CD1c-positive myeloid dendritic cell (primary cell): Measurements from ENCODE around the gene H2AZ2.
"Not testable (repeated sequence)": the region's sequence is repeated elsewhere in the genome, so short reads cannot be mapped to it uniquely, and the experiment has no call there.

Experiments used
- DNase-seq: peaks from one replicate; pipeline ENCODE4 v3.0.0-alpha.2; 2016; ENCODE audit errors: extremely low spot score

The H2AZ2 gene

DNA sequence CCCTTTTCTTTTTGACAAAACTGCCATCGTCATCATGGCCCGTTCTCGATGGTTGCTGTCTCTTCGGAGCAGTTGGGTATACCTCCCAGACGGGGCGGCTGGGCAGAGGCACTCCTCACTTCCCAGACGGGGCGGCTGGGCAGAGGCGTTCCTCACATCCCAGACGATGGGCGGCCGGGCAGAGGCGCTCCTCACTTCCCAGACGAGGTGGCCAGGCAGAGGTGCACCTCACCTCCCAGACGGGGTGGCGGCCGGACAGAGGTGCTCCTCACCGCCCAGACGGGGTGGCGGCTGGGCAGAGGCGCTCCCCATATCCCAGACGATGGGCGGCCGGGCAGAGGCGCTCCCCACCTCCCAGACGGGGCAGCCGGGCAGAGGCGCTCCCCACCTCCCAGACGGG lies 22.9 kb upstream of the H2AZ2 start:
- not testable (repeated sequence) for DNase-seq

DNA sequence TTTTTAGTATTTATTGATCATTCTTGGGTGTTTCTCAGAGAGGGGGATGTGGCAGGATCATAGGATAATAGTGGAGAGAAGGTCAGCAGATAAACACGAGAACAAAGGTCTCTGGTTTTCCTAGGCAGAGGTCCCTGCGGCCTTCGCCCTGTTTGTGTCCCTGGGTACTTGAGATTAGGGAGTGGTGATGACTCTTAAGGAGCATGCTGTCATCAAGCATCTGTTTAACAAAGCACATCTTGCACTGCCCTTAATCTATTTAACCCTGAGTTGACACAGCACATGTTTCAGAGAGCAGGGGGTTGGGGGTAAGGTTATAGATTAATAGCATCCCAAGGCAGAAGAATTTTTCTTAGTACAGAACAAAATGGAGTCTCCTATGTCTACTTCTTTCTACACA lies 22.4 kb upstream of the H2AZ2 start:
- DNase-seq, result not testable (repeated sequence)

- no peak for DNase-seq
Observed at GRCh38 chr7:44867073-44867995, 19.4 kb upstream of the H2AZ2 start.

- not testable (repeated sequence) for DNase-seq
Observed at GRCh38 chr7:44861949-44862348, 14.1 kb upstream of the H2AZ2 start.

GRCh38 chr7:44858161-44858560 lies 10.3 kb upstream of the H2AZ2 start:
- DNase-seq, result no peak

DNA sequence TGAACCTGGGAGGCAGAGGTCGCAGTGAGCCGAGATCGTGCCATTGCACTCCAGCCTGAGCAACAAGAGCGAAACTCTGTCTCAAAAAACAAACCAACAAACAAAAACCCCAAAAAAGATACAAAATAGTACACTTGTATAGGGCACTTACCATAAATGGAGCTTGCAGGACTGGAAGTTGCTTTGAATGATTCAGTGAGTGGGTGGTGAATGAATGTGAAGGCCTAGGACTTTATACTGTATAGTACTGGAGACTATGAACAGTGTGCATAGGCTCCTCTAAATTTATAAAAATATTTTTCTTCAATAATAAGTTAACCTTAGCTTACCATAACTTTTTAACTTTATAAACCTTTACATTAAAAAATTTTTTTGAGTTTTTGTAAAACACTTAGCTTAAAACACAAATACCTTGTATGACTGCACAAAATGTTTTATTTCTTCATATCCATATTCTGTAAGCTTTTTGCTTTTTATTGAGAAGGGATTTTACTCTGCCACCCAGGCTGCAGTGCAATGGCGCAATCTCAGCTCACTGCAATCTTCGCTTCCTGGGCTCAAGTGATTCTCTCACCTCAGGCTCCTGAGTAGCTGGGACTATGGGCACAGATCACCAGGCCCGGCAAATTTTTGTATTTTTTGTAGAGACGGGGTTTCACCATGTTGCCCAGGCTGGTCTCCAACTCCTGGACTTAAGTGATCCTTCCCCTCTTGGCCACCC lies 6.9 kb upstream of the H2AZ2 start:
- no peak for DNase-seq

GRCh38 chr7:44853391-44853790 lies 5.5 kb upstream of the H2AZ2 start:
- no peak for DNase-seq

DNA sequence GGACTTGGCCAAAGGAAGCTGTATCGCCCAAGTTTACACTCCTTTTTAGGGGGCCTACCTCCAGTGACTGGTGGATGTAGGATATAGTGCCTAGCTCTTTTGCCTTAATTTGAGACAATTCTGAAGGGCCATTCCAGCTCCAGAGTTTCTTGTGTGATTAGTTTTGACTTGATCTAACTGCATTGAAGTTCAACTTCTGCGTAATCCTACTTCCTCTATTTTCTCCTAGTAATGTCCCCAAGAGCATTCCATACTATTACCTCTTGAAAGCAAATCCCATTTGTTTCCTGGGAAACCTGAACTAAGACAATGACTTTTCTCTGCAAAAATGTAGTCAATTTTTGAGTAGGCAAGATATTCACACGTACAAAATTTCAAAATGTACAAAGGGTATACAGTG lies 4.7 kb upstream of the H2AZ2 start:
- DNase-seq, result peak; percentile 35

- peak; percentile 52 for DNase-seq
Observed at GRCh38 chr7:44849885-44850544, 2.1 kb upstream of the H2AZ2 start.

- no peak for DNase-seq
Observed at GRCh38 chr7:44849259-44849884, 1.5 kb upstream of the H2AZ2 start.

DNA sequence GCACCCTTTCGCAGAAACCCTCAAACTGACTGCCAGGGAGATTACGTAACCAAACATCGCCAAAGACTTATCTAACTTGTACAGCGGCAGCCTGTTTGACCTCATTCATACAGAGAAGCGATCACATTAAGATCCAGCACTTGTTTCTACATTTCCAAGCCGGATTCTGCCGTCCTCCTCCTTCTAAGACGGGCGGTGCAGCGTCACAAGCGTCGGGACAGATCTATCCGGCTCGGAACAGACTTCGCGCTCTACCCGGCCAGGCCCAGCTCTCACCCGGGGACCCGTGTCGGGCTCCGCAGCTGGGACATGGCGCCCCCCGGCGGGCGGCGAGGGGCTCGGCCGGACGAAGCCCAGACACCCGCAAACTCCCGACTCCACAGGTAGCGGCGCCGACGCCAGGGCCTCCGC lies 373 bp downstream of the H2AZ2 start:
- DNase-seq, result peak; percentile 90

DNA sequence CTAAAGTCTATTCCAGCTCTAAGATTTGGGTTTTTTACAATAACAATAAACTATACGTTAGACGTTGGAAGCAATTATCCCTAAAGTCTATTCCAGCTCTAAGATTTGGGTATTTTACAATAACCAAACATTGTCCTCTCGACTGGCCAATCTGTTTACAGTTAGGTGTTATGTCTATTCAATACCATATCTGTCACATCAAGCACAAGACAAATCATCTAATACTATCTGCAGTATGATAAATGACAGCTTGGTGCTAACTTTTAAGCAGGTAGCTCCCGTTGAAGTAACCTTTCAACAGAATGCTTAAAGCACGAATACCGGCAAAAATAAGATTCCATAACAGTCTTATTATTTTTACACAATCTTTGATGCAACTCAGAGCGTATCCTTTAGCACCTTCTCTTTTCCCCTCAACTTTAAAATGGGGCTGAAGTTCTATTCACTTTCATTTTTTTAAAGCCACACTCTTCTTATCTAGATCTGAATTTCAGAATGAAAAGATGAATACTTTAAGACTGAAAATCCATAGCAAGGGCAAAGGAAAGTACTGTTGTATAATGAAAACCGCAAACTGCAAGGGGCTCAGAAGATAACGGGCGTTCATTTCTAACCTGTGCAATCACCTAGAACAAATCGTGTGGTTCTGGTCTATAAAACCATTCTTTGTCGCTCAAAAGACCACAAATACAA lies 925 bp downstream of the H2AZ2 start:
- DNase-seq, result no peak

DNA sequence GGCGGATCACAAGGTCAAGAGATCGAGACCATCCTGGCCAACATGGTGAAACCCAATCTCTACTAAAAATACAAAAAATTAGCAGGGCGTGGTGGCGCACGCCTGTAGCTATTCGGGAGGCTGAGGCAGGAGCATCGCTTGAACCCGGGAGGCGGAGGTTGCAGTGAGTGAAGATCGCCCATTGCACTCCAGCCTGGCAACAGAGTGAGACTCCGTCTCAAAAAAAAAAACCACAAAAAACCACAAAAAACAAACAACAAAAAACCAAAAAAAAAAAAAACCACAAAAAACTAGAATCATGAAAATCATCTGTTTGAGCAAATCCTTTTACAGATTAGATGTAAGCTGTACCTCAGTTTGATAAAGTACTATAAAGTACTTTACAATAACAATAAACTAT lies 1.5 kb downstream of the H2AZ2 start:
- not testable (repeated sequence) for DNase-seq

GRCh38 chr7:44845451-44845850 lies 2.4 kb downstream of the H2AZ2 start:
- peak; percentile 68 for DNase-seq

DNA sequence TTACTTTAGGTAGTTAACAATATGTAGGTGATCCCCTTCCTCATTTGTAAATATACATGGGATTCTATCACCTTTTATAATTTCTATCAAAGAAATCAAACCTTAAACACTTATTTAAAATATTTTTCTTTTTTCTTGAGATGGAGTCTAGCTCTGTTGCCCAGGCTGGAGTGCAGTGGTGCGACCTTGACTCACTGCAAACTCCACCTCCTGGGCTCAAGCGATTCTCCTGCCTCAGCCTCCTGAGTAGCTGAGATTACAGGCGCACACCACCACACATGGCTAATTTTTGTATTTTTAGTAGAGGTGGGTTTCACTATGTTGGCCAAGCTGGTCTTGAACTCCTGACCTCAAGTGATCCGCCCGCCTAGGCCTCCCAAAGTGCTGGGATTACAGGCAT lies 4.4 kb downstream of the H2AZ2 start:
- DNase-seq, result not testable (repeated sequence)

- DNase-seq, result not testable (repeated sequence)
Observed at GRCh38 chr7:44842675-44843074, 5.2 kb downstream of the H2AZ2 start.

DNA sequence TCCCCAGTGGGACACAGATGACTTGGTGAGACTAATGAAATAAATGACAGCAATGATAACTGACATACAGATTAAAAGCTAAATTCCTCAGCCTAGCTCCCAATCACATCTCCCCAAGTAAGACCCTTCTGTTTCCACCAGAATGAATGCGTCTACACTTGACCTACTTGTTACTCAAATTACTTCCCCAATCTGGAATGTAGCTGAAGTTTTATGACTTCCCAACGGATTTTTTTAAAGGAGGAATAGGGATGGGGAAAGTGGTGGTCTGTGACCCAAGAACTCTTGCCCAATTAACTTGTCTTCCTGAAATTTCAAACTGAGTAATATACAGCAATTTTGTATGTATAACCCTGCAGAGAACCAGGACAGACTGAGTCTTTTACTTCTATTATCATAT lies 9.1 kb downstream of the H2AZ2 start:
- DNase-seq, result no peak

DNA sequence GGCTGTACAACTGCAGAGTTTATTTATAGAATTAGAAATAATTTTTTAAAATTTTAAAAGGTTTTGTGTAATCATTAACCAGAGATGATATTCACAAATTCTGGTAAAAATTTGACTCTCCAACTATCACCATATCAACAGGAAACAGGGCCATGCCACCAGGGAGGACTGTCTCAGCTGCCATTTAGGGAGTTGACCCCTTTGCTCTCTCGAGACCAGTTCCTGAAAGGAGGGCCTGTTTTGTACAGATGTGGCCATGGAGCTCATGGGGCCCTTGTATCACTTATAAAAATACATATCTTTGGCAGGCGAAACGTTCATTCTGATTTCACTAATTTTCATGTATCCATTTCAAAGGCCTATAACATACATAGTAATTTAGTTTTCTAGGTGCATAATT lies 20.3 kb downstream of the H2AZ2 start:
- DNase-seq, result no peak

DNA sequence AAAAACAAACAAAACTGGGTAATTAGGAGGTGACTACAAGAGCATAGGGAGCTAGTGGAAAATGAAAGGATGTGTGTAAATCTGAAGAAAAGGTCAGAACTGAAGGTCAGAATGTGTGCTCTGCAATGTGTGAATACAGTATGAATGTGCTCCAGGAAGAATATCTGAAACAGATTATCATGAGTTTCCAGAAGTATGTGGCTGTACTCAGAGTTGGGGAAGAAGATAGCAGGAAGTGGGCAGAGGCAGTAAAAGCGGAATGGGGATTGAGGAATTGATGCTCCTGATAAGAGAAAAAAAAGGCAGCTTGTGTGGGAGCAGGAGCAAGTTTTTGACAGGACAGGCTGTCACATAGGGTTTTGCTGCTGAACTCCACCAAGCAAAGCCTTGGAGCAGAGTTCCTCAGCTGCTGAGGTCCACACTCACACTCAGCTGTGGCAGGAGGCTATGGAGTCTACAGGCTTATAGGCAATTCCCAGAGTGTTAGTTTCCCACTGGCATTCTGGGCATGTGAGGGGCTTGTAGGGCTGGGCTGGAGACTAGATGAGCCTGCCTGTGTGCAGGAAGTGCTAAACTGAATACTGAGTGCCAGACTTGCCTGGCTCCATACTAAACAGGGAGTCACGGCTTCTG lies 22.9 kb downstream of the H2AZ2 start:
- peak; percentile 60 for DNase-seq

DNA sequence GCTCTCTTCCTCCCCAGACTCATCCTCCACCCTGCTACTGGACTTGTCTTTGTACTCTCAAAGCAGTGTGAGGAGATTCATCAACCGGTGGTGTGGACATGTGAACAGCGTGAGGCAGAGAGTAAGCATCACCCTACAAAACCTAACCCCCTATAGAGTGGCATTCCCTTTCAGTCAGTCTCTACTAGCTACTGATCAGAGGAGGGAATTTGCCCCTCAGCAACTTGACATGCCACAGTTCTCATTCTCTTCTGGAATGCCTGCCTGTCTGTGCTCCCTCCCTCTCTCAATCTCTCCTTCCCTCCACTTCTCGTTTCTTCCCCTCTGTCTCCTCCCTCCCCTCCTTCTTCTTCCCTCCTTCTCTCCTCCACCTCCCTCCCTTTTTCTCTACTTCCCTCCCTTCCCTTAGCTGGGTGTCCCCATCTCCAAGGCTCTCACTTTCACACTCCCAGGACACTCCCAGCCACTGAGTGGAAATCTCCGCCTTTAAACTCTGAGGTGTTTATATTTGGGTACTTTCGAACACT lies 24.6 kb downstream of the H2AZ2 start:
- DNase-seq, result no peak

DNA sequence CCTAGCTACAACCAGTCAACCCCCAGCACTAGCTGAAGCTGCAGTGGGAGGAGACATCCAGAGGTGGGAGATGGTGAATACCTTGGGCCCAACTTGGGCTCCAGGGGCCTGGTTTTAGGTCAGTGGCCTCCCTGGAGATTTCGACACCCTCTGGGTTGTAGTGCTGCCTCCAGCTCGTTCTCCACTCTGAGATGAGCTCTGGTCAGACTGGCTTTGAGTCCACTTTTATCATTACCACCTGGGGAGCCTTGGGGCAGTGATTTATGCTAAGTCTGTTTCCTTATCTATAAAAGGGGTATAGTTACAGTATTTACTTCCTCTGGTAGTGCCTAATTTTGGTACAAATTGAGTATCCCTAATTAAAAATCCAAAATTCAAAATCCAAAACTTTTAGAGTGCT lies 28.6 kb downstream of the H2AZ2 start:
- no peak for DNase-seq
